ENCODE results near the gene IL16.

The IL16 gene

GRCh38 chr15:81223346-81223971 lies 26.8 kb downstream of the IL16 start:
- no peak overlapping the region for H3K27ac ChIP-seq
- H3K79me2 ChIP-seq = no peaks in the 10 kb centered on the region
- H3K9me3 ChIP-seq (ENCODE audit: control insufficient read depth, low read length) = no peaks in the 10 kb centered on the region
- no peak overlapping the region for H3K4me2 ChIP-seq (ENCODE audit: low read length)
- H2AFZ ChIP-seq = no peak overlapping the region
- H3K4me1 ChIP-seq = no peaks in the 10 kb centered on the region
- no peak for TF ChIP-seq CTCF (IDR thresholded peaks at IDR 0.05)
- H3K4me3 ChIP-seq (ENCODE audit: low read depth, low read length) = no peak overlapping the region
- no peaks in the 10 kb centered on the region for H3K36me3 ChIP-seq (ENCODE audit: control insufficient read depth, insufficient read depth, low read length)
- H3K9ac ChIP-seq = no peak overlapping the region
- no peaks in the 10 kb centered on the region for H3K27me3 ChIP-seq (ENCODE audit: control insufficient read depth, insufficient read depth, low read length)

GRCh38 chr15:81224232-81224631 lies 27.6 kb downstream of the IL16 start:
- H3K9me3 ChIP-seq (ENCODE audit: control insufficient read depth, low read length) = no peaks in the 10 kb centered on the region
- no peak overlapping the region for H3K27ac ChIP-seq
- H2AFZ ChIP-seq = no peak overlapping the region
- H3K4me1 ChIP-seq = no peaks in the 10 kb centered on the region
- no peak overlapping the region for H3K4me3 ChIP-seq (ENCODE audit: low read depth, low read length)
- H3K4me2 ChIP-seq (ENCODE audit: low read length) = no peak overlapping the region
- H3K79me2 ChIP-seq = no peaks in the 10 kb centered on the region
- no peaks in the 10 kb centered on the region for H3K27me3 ChIP-seq (ENCODE audit: control insufficient read depth, insufficient read depth, low read length)
- H3K36me3 ChIP-seq (ENCODE audit: control insufficient read depth, insufficient read depth, low read length) = no peaks in the 10 kb centered on the region
- TF ChIP-seq CTCF (IDR thresholded peaks at IDR 0.05) = no peak
- no peak overlapping the region for H3K9ac ChIP-seq

GRCh38 chr15:81225161-81225671 lies 28.5 kb downstream of the IL16 start:
- no peak overlapping the region for H2AFZ ChIP-seq
- H3K9ac ChIP-seq = no peak overlapping the region
- no peak overlapping the region for H3K4me2 ChIP-seq (ENCODE audit: low read length)
- no peak overlapping the region for H3K4me3 ChIP-seq (ENCODE audit: low read depth, low read length)
- no peak for TF ChIP-seq CTCF (IDR thresholded peaks at IDR 0.05)
- H3K27ac ChIP-seq = no peak overlapping the region
- H3K79me2 ChIP-seq = no peaks in the 10 kb centered on the region
- no peaks in the 10 kb centered on the region for H3K27me3 ChIP-seq (ENCODE audit: control insufficient read depth, insufficient read depth, low read length)
- H3K36me3 ChIP-seq (ENCODE audit: control insufficient read depth, insufficient read depth, low read length) = no peaks in the 10 kb centered on the region
- H3K9me3 ChIP-seq (ENCODE audit: control insufficient read depth, low read length) = no peaks in the 10 kb centered on the region
- H3K4me1 ChIP-seq = no peaks in the 10 kb centered on the region

- Histone ChIP-seq H3K27me3 (ENCODE audit: control insufficient read depth, insufficient read depth, low read length) (no peaks in the 10 kb centered on the region), H3K9ac (no peak overlapping the region), H3K9me3 (ENCODE audit: control insufficient read depth, low read length) (no peaks in the 10 kb centered on the region), H3K4me1 (no peaks in the 10 kb centered on the region), H3K36me3 (ENCODE audit: control insufficient read depth, insufficient read depth, low read length) (no peaks in the 10 kb centered on the region), H3K79me2 (no peaks in the 10 kb centered on the region), H3K27ac (no peak overlapping the region), H2AFZ (no peak overlapping the region), H3K4me2 (ENCODE audit: low read length) (no peak overlapping the region), H3K4me3 (ENCODE audit: low read depth, low read length) (no peak overlapping the region)
- no peak for TF ChIP-seq CTCF (IDR thresholded peaks at IDR 0.05)
Measured at GRCh38 chr15:81227716-81228115, 31.0 kb downstream of the IL16 start.

- Histone ChIP-seq H3K9ac (no peak overlapping the region), H3K4me1 (no peaks in the 10 kb centered on the region), H3K36me3 (ENCODE audit: control insufficient read depth, insufficient read depth, low read length) (no peaks in the 10 kb centered on the region), H3K4me3 (ENCODE audit: low read depth, low read length) (no peak overlapping the region), H3K4me2 (ENCODE audit: low read length) (no peak overlapping the region), H3K79me2 (no peaks in the 10 kb centered on the region), H3K9me3 (ENCODE audit: control insufficient read depth, low read length) (no peaks in the 10 kb centered on the region), H3K27ac (no peak overlapping the region), H2AFZ (no peak overlapping the region), H3K27me3 (ENCODE audit: control insufficient read depth, insufficient read depth, low read length) (no peaks in the 10 kb centered on the region)
- no peak for TF ChIP-seq CTCF (IDR thresholded peaks at IDR 0.05)
Measured at GRCh38 chr15:81229586-81229985, 32.9 kb downstream of the IL16 start.
